ENCODE data around the gene RASSF5. TPM values are rescaled to one million over a fixed set of nuclear protein-coding genes. Genes with fewer than 3 reads are reported as not detected.

Gene RASSF5
- polyA plus RNA-seq, 1 donor (not counting 4 experiments of a cell fraction or from before 2014, with no cell fraction given) = 2.4 TPM

- TF ChIP-seq CTCF (optimal IDR thresholded peaks at IDR 0.05 in 1 of 3, IDR thresholded peaks at IDR 0.05 in 1 of 3, conservative IDR thresholded peaks at IDR 0.05 in 1 of 3; ENCODE audit: extremely low read depth in 1 of 3, insufficient read depth in 2 of 3, low read length in 3 of 3) (no peak), EZH2 (IDR thresholded peaks at IDR 0.05; ENCODE audit: low read length) (no peak)
- Histone ChIP-seq H3K9ac (ENCODE audit: control insufficient read depth, extremely low read depth, insufficient read depth, low read length) (no peak overlapping the region), H4K20me1 (ENCODE audit: control insufficient read depth, extremely low read depth, insufficient read depth, low read length) (no peaks in the 10 kb centered on the region), H3K27ac (ENCODE audit: control insufficient read depth, insufficient read depth, low read length) (no peak overlapping the region), H3K27me3 (ENCODE audit: control insufficient read depth, extremely low read depth, insufficient read depth, low read length) (no peaks in the 10 kb centered on the region), H3K4me2 (ENCODE audit: control insufficient read depth, extremely low read depth, insufficient read depth, low read depth, low read length) (no peak overlapping the region), H3K4me3 (ENCODE audit: control insufficient read depth in 2 of 3, extremely low read depth in 1 of 3, insufficient read depth in 2 of 3, low read depth in 1 of 3, low read length in 3 of 3) (no peak overlapping the region), H3K9me3 (ENCODE audit: control insufficient read depth, low read depth, low read length) (no peaks in the 10 kb centered on the region), H3K4me1 (ENCODE audit: control insufficient read depth, extremely low read depth, insufficient read depth, low read length) (peaks cover 10% of the 10 kb centered on the region), H3K36me3 (ENCODE audit: control insufficient read depth in 2 of 2, extremely low read depth in 1 of 2, insufficient read depth in 2 of 2, low read length in 2 of 2) (no peaks in the 10 kb centered on the region), H3K9me1 (ENCODE audit: control insufficient read depth, extremely low read depth, insufficient read depth, low read length) (peaks cover 2% of the 10 kb centered on the region), H3K79me2 (ENCODE audit: control insufficient read depth, insufficient read depth, low read length) (no peaks in the 10 kb centered on the region), H2AFZ (ENCODE audit: control insufficient read depth, low read length) (no peak overlapping the region)
- DNase-seq (ENCODE audit: low read depth, low spot score) (no peak), FAIRE-seq (no peak)
- dilution Hi-C loops (cut with MboI; ENCODE audit: extremely low pct_ligation_motif_present, low sequenced_read_pairs) = no loop called here
These were observed 22.1 kb downstream of the RASSF5 start for GRCh38 chr1:206529425-206529824.

- H3K4me3 ChIP-seq (ENCODE audit: control insufficient read depth in 2 of 3, extremely low read depth in 1 of 3, insufficient read depth in 2 of 3, low read depth in 1 of 3, low read length in 3 of 3) = no peak overlapping the region
- FAIRE-seq (no peak), DNase-seq (ENCODE audit: low read depth, low spot score) (no peak)
- no peak overlapping the region for H3K27ac ChIP-seq (ENCODE audit: control insufficient read depth, insufficient read depth, low read length)
- no peak overlapping the region for H3K4me2 ChIP-seq (ENCODE audit: control insufficient read depth, extremely low read depth, insufficient read depth, low read depth, low read length)
- TF ChIP-seq EZH2 (IDR thresholded peaks at IDR 0.05; ENCODE audit: low read length) (no peak), CTCF (optimal IDR thresholded peaks at IDR 0.05 in 1 of 3, IDR thresholded peaks at IDR 0.05 in 1 of 3, conservative IDR thresholded peaks at IDR 0.05 in 1 of 3; ENCODE audit: extremely low read depth in 1 of 3, insufficient read depth in 2 of 3, low read length in 3 of 3) (no peak)
- no peaks in the 10 kb centered on the region for H3K9me1 ChIP-seq (ENCODE audit: control insufficient read depth, extremely low read depth, insufficient read depth, low read length)
- no peaks in the 10 kb centered on the region for H4K20me1 ChIP-seq (ENCODE audit: control insufficient read depth, extremely low read depth, insufficient read depth, low read length)
- no peak overlapping the region for H2AFZ ChIP-seq (ENCODE audit: control insufficient read depth, low read length)
- H3K79me2 ChIP-seq (ENCODE audit: control insufficient read depth, insufficient read depth, low read length) = no peaks in the 10 kb centered on the region
- H3K9ac ChIP-seq (ENCODE audit: control insufficient read depth, extremely low read depth, insufficient read depth, low read length) = no peak overlapping the region
- no peaks in the 10 kb centered on the region for H3K27me3 ChIP-seq (ENCODE audit: control insufficient read depth, extremely low read depth, insufficient read depth, low read length)
- no peaks in the 10 kb centered on the region for H3K9me3 ChIP-seq (ENCODE audit: control insufficient read depth, low read depth, low read length)
- no peaks in the 10 kb centered on the region for H3K36me3 ChIP-seq (ENCODE audit: control insufficient read depth in 2 of 2, extremely low read depth in 1 of 2, insufficient read depth in 2 of 2, low read length in 2 of 2)
- H3K4me1 ChIP-seq (ENCODE audit: control insufficient read depth, extremely low read depth, insufficient read depth, low read length) = peaks cover 3% of the 10 kb centered on the region
- dilution Hi-C loops (cut with MboI; ENCODE audit: extremely low pct_ligation_motif_present, low sequenced_read_pairs) = no loop called here
These were observed 25.0 kb downstream of the RASSF5 start for GRCh38 chr1:206532368-206532767.

All from keratinocyte (primary cell).